ENCODE results near the gene SP8.

Gene SP8

DNA sequence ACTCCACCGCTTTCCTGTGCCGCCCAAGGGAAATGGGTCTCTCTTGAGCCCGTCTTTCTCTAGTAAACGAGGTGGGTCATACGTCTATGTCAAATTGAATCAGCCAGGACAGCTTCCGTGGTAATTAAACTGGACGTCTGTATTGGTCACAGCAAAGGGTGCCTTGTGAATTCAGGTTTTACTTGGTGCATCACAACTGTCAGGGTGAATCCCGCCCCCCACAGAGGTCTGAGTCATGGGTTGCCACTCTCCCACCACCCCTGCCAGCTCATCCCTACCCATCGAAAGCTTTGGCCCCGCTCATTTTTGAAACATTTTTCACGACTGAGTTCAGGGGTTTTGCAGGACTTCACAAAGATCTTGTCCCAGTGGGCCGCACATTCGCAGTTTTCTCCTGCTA lies 8.0 kb upstream of the SP8 start:
- no peak for DNase-seq (ENCODE audit: low read depth in 3 of 3)

DNA sequence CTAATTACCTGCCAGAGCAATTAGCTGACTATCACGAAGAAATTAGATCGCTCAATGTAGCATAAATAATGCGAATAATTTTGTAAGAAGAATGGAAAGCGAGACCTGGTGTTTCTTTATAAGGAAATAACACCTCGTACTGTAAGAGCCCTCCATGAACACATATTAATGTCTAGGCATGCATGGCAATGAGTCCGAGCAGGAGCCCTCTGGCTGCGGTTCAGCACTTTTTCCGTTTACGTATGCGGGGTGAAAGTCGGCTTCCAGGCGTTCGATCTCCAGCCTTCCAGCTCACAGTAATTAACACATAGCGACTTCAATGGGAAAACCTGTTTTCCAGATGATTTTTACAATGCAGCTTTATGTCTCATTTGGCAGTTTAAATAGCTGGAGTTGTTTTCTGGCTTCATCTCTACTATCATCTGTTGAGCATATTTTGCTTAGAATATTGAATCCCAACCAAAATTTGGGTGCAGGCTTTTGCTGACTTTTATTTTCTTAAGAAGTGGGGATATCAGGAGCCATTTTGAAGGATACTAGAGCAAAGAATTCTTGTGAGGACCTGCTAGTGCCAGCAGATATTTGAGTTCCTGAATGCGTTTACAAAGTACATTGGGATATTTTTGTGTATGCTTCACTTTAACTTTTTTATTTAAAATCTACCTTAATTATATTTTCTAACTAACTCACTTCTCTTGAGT lies 7.2 kb upstream of the SP8 start:
- no peak for DNase-seq (ENCODE audit: low read depth in 3 of 3)

DNA sequence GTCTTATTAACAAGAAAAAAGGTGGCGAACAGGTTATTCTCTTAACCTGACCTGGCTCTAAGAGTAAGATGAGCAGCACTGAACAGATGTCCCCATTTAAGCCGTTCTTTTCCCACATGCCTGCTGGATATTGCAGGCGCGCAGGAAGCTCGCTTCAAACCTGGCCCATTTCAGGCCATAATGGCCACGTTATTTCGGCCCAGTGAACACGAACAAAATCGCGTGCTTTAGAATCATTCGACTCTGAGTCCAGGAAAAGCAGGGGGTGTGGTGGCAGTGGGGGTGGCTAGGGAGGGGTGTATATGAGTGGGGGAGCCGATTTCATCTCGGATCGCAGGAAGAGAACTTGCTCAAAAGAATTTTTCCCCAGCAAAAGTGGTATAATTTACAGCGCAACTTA lies 6.6 kb upstream of the SP8 start:
- no peak for DNase-seq (ENCODE audit: low read depth in 3 of 3)

DNA sequence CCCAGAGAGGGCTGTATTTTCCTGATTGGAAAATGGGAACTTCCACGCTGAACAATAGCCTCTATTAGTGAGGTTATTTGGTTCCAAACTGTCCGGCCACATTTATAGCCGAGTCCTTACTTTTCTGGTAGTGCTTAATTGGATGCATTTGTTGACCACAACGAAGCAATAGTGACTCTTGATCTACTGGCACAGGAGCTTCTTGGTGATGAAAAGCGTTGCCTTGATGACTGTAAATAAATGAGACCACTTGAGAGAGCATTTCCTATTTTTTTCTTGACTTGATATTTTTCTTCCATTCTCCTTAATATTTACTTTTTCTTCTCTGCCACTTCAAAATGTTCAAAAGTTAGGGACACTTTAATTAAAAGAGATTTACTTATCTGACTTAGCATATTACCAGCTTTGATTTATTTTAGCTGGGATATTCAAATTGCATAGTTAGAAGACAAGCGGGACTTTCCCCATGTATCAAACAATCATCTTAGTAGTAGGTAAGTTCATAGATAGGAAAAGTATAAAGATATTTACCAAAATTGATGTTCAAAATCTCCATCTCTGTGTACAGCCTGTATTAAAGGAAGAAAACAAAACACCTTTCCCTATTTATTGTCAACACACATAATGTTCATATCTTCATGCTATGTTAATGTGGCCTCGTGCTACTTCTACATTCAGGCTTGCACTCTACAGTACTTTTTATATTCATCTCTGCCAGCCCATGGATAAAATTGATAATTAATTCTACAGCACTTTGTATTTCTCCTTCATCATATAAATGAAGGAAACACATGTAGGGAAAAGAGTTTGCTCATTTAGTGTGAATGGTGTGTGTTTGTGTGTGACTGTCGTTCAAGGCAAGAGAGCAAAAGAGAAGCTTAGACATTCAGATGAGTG lies 5.1 kb upstream of the SP8 start:
- DNase-seq (ENCODE audit: low read depth in 3 of 3) = no peak

DNA sequence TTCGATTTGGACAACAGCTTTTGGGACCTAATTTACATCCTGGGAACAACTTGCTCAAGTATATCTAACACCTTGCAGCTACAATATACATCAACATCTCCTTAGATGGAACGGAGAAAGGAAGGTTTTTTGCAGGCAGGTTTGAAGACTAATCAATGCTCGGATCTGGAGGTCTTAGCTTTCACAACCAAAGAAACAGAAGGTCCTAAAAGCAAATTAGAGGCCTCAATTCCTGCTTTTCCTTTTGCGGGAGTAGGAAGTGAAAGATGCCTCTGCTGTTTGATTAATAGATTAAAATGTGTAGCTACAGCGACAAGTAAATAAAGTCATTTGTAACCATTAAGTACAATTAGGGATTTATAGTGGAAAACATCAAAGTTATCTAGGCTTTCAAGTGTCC lies 3.7 kb upstream of the SP8 start:
- DNase-seq (ENCODE audit: low read depth in 3 of 3) = no peak

DNA sequence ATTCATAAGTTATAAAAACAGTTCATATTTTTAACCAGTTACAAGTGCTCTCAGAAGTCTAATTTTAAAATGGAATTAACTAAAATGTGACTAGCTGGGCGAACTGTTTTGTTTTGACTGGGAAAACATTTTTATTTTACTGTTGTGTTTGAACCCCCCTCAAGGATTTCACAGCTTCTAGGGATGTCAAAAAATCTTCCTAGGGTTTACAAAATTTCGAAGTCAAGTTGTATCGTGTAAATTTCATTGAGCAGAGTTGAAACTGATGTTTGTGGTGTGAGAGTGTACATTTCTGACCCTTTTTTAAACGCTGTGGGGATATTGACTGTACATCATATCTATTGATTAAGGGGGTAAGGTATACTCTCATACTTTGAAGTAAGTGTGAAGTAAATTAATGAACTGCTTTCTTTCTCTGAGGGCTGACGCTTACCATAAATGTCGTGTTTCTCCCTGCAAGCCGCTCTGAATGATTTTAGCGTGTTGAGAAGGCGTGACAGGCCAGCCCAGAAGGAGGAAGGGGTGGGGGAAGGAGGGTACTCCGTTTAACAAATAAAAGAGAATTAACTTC lies 1.8 kb upstream of the SP8 start:
- DNase-seq (ENCODE audit: low read depth in 3 of 3) = no peak

DNA sequence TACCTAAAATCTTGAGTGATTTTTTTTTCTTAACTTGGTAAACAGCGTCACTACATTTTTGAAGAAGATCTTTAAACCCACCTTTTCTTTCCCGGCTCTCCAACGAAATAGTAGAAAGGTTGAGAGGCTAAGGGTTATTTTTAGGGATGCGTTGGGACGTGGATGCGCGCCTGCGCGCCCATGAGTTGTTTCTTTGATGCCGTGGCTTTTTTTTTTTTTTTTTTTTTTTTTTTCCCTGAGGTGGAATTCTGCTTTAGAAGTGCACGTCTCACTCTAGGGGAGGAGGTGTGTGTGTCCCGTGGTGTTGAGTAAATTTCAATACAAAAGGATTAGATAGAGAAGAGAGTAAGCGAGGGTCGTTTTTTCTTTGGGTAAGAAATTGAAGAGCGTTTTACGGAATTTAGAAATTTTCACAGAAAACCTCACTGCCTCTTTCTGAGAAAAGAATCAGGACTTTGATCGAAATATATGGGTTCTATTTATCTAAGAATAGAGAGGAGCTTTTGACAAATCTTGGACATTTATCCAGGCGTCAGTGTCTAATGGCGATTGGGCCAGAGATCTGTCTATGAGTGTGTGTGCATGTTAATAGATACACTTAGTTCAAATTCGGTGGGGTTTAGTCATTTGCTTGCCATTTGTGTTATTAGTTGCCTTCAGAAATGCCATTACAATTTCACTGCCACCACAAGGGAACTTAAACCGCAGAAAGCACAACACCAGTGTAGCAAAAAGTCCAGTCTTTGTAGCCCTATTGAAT lies 1.2 kb upstream of the SP8 start:
- DNase-seq (ENCODE audit: low read depth in 3 of 3) = no peak

DNA sequence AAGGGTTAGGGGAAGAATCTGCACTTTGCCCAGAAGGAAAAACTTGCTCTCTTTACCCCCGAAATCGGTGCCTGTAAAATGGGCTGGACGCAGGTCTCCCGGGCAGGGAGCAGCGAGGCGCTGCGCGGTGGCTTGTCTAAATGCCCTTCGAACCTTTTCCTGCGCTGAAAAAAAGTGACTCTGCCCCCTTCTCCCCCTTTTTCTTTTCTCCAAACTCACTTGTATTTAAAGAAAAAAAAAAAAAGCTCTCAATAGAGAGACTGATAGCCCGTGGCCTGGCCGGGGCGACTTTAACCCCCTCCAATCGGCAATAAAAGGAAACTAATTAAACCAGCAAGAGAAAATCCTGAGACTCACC lies 286 bp downstream of the SP8 start:
- no peak for DNase-seq (ENCODE audit: low read depth in 3 of 3)

DNA sequence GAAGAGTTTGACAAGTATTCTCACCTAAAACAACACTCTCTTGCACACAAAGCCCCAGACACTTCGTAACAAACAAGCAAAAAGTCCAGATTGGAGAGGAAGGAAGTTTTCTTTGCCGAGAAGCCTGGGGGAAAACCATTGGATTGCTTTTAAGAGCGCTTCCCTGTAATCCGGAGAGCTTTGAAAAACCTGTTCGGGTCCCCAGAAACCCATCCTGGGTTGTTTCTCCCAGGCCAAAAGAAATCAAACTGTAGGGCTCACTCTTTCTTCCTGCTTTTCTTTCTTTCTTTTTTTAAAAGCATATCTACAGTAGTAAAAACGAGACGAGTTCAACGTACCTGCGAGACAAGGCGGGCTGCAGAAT lies 655 bp downstream of the SP8 start:
- DNase-seq (ENCODE audit: low read depth in 3 of 3) = no peak

DNA sequence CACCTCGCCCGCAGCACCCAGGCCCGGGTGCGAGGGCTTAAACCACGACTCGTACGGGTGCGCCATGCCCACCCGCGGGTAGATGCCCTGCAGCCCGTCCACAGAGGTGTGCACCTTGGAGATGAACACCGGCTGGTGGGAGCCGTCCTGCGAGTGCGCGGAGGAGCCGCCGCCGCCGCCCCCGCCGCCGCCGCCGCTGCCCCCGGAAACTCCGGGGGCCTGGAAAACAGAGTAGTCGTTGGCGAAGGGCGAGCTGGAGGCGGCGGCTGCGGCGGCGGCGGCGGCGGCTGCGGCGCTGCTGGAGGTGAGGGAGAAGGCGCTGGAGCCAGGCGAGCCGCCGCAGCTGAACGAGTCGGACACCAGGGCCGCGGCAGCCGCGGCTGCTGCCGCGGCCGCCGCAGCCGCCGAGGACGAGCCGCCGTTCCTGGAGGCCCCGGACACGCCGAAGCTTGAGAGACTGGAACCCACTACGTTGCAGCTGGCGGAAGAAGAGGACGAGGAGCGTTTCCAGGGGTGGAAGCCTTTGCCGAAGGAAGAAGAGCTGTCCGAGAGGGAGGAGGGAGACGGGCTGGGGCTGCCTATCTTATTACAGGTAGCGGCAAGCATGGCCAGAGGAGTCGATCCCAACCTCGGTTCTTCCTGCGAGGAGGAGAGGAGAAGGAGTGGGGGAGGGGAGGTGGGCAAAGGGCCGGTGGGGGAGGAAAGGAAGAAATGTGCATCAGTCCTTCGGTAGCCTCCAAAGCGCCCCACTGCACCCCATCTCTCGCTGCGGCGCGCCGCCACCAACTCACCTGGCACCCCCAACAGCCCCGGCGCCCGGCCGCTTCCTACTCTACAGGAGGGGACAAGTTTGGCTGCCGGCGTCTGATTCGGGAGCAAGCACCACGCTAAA lies 1.3 kb downstream of the SP8 start:
- no peak for DNase-seq (ENCODE audit: low read depth in 3 of 3)

DNA sequence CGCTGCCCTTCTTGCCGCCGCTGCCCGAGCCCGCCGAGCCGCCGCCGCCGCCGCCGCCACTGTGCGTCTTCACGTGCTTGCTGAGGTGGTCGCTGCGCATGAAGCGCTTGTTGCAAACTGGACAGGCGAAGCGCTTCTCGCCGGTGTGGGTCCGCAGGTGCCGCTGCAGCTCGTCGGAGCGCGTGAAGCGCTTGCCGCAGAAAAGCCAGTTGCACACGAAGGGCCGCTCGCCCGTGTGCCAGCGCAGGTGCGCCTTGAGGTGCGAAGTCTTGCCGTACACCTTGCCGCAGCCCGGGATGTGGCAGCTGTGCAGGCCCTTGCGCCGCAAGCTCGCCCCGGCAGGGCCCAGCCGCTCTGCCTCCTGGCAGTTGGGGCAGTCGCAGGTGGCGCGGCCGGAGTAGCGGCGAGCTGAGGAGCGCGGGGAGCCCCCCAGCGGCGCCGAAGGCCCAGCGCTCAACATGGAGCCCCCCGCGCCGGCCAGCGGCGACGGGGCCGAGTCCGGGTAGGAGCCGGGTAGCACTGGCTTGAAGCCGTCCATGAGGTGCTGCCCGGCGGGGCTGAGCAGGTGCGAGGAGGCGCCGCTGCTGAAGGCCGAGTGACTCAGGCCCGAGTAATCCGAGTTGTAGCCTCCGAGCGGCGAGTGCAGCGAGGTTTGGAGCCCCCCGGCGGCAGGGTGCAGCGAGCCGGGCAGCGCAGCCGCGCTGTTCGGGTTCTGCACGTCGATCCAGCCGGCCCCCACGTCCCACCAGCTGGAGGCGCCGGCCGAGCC lies 2.1 kb downstream of the SP8 start:
- DNase-seq (ENCODE audit: low read depth in 3 of 3) = no peak

DNA sequence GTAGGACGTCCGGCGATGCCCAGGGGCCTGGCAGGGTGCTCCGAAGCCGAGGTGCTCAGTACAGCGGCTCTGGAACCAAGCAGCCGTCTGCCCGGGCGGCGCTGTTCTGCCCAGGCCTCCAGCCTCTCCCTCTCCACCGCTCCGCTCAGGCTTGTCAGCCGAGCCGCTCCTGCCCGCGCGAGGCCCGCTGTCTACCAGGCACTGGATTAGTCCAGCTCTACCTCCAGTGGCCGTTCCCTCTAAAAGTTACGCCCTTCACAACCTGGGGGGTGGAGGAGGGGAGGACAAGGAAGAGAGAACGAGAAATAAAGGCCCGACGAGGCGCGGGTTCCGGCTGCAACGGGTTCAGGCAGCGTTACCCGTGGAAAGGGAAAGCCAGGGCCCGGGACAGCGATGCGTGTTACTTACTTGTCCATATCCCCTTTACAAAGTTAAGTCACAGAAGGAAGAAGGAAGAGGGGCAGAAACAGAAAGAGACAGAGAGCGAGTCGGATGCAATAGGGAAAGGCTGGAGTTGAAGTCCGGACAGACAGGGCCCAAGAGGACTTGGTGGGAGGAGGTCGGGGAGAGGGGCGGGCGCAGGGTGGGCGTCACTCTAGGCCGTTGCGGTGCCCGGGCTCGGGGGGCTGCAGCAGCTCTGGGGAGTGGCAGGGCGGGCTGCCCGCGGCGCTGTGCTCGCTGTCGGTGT lies 2.8 kb downstream of the SP8 start:
- no peak for DNase-seq (ENCODE audit: low read depth in 3 of 3)

DNA sequence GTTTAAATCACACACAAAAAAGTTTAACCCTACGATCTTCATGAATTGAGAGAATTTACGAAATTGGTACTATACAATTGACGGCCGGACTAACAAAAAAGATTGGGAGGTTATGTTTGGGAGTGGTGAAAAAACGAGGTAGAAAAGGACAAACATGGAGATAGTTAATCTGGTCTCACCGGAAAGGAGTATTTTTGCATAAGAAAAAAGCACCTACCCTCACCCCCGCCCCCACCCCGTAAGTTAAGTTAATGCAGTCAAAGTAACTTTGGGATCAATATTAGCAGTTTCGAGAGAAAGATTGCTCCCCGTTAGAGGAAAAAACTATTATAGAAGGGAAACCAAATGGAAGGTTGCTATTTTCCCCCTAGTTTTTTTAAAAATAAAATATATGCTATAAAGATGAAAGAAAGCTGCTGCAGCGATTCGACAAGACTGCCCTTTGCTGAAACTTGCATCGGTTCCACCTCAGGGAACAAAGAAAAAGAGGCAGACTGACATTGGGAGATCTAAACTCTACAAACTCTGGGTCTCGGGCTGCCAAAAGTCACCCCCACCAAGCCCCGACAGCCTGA lies 3.5 kb downstream of the SP8 start:
- DNase-seq (ENCODE audit: low read depth in 3 of 3) = no peak

DNA sequence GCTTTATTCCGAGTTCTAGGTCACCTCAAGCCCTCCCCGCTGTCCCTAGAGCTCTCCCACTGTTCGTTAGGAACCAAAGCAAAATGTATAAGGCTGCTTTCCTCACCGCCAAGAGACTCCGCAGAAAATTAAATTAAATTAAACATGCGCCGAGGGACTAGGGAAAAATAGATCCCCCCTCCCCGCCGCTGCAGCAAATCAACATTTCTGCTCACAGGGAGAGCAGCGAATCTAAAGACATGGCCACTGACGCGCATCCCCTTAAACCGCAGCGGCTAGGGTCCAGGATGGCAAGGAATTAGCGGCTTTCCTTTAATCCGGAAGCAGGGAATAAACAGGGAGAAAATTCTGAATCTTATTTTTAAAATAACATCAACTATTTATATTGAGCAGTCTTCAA lies 7.6 kb downstream of the SP8 start:
- no peak for DNase-seq (ENCODE audit: low read depth in 3 of 3)

DNA sequence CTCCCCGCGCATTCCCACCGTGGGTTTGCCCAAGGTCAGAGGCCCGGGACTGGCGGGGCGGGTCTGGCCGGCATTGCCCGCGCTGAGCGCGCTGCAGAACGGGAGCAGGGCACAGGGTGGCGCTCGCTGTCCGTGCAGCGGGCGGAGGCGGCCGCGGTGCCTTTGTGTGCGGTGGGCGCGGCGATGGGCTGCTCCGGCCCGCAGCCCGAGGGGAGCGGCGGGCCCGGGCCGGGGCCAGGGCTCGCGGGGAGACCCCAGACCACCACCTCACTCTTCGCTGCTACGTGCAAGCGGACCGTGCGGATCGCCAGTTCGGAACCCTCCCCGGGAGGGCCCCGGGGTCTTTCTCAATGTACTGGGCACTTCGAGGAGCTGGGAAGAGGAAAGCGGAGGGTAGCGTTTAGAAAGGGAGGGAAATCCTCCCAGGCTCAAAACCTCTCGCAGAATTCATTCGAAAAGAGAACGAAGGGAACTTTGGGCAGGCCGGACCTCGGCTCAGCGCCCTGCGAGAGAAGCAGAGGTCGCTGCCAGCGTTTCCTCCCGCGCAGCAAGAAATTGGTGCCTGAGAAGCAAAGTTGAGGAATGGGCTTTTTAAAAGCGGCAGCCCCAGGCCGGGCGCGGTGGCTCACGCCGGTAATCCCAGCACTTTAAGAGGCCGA lies 8.5 kb downstream of the SP8 start:
- no peak for DNase-seq (ENCODE audit: low read depth in 3 of 3)

DNA sequence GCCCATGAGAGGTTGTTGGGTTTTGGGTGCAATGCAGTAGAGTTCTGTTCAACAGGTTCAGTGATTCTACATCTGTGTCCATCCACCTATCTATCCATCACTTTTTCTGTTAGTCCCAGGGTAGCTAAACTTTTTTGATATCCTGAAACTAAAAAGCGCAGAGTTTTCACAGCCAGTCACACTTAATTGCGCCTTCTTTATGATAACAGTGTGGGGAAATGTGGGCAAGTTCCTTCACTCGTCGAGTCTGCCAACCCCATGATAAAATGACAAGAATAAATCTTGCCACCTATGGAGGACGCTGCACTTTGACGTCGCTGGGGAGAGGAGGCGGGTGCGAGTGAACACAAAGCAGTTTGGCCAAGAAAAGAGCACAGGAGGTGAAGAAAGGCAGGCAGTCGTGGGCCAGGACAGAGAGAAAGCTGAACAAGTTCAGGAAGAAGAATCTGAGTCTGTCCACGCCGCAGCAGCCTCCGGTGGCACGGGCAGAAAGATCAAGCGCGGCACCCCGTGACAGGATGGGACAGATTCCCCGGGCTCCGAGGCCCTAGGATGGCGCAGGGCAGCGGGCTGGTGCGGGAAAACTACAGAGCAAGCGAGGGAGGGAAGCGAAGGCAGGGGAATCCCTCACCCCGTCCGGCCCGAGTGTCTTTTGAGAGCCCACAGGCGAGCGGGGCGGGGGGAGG lies 9.2 kb downstream of the SP8 start:
- DNase-seq (ENCODE audit: low read depth in 3 of 3) = no peak

DNA sequence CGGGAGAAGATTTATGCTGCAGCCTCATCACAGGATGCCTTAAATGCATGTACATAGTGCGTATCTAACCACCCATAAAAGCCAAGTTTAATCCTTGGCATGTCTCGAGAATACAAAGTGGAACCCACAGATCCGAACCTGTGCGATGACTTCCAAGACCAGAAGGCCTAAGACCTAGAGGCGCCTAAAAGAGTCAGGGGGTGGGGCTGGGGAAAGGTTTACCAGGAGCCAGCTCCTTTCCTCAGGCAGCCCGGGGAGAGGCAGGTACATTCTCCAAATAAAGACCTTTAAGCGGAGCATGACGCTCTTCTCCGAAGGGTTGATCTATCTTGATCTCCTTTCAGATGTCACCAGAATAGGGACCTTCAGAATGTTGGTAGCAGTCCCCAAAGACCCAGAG lies 9.7 kb downstream of the SP8 start:
- no peak for DNase-seq (ENCODE audit: low read depth in 3 of 3)

DNA sequence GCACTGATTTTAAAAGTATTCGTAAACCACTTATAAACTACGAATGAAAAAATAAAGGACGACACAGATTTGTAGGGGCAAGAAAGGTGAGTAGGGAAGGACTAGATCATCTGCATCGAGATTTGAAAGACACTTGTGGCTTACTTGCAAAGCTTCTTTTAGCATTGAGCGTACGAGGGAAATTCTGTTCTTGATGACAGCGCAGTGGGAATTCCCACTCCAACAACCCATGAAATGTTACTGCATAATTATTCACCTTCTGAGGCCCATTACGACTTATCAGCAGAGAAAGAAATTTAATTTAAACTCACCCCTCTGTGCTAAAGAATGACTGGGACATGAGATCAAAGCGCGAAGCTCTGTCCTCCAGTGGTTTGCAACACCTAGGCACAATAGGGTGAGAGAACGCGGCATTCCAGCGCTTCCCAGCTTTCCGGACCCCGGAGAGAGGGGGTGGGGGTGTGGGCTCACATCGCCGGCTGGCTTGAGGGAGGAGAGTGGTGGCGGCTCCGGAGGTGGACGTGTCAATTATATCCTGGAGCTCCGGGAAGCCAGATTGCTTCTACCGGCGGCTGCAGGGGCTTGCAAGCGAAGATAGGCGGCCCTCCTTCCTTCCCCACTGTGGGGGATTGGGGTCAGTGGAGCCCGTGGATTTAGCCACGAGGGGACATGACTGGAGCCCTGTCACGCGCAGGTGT lies 10.3 kb downstream of the SP8 start:
- DNase-seq (ENCODE audit: low read depth in 3 of 3) = no peak

Data from stimulated activated CD4-positive, alpha-beta T cell treated with anti-CD3 and anti-CD28 coated beads, TNF-alpha, amount 100 ng/mL, for 48 hours (primary cell).